Measurements from ENCODE around the gene SH3BGR.

DNA sequence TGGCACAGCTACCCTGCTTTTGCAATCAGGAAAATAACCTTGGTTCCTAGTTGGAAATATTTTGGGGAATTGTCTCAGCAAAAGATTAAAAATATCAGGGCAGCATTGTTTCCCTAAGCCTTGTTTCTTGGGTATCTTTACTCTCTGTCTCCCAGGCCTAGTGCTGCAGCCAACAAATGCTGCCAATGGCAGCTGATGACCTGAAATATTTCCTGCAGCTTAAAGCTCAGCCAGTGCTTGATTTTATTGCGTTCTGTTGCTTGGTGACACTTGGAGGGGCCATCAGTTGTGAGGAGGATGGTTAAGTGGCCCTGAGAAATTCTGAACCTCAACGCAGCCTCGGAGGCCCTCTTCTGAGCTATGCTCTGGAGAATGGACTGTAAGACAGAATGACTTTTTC, 101.6 kb downstream of the SH3BGR start:
- TF ChIP-seq SUZ12 (IDR thresholded peaks at IDR 0.05) (no peak), CTBP1 (IDR thresholded peaks at IDR 0.05; ENCODE audit: borderline replicate concordance) (no peak), SP1 (IDR thresholded peaks at IDR 0.05) (no peak), LEF1 (IDR thresholded peaks at IDR 0.05; ENCODE audit: borderline replicate concordance) (no peak), ZNF384 (IDR thresholded peaks at IDR 0.05) (no peak), FOXA1 (IDR thresholded peaks at IDR 0.05) (no peak), TARDBP (IDR thresholded peaks at IDR 0.05) (no peak), BHLHE40 (IDR thresholded peaks at IDR 0.05; ENCODE audit: borderline replicate concordance) (no peak), FOXM1 (IDR thresholded peaks at IDR 0.05; ENCODE audit: borderline replicate concordance) (no peak), FOXK2 (IDR thresholded peaks at IDR 0.05) (no peak), HDGF (IDR thresholded peaks at IDR 0.05; ENCODE audit: borderline replicate concordance) (no peak)
- TF ChIP-seq, protein P1, sequence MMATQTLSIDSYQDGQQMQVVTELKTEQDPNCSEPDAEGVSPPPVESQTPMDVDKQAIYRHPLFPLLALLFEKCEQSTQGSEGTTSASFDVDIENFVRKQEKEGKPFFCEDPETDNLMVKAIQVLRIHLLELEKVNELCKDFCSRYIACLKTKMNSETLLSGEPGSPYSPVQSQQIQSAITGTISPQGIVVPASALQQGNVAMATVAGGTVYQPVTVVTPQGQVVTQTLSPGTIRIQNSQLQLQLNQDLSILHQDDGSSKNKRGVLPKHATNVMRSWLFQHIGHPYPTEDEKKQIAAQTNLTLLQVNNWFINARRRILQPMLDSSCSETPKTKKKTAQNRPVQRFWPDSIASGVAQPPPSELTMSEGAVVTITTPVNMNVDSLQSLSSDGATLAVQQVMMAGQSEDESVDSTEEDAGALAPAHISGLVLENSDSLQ (IDR thresholded peaks at IDR 0.05), result no peak

Measured in HEK293T (cell line).